LNCAP (cell line): ENCODE results near the gene SSH3.

Experiments
- CTCF ChIP-seq: fragments of 450-650 bp; IDR thresholded peaks from 2 replicates; pipeline ENCODE4 v1.5.1; 2017; ENCODE audit warnings: mild to moderate bottlenecking

The SSH3 gene

GRCh38 chr11:67280788-67281551, 22.4 kb upstream of the SSH3 start:
- TF ChIP-seq CTCF, result no peak

GRCh38 chr11:67281552-67282150, 21.7 kb upstream of the SSH3 start:
- no peak for TF ChIP-seq CTCF

- no peak for TF ChIP-seq CTCF
Measured at GRCh38 chr11:67282155-67282875, 21.0 kb upstream of the SSH3 start.

- TF ChIP-seq CTCF, result no peak
Measured at GRCh38 chr11:67282876-67283371, 20.4 kb upstream of the SSH3 start.

GRCh38 chr11:67283481-67283963, 19.8 kb upstream of the SSH3 start:
- TF ChIP-seq CTCF, result no peak

- no peak for TF ChIP-seq CTCF
Measured at GRCh38 chr11:67284811-67285540, 18.4 kb upstream of the SSH3 start.
